ENCODE results near the gene HEATR3. TPM values are rescaled to one million over a fixed set of nuclear protein-coding genes. Genes with fewer than 3 reads are reported as not detected.

HEATR3 gene
- total RNA-seq, 4 donors from 2014 or later = 13.7 to 31.2 (median 16.4) TPM

- no peaks in the 10 kb centered on the region for H3K27me3 ChIP-seq
- intact Hi-C loops (cut with DNase I) = no loop called here
- 79 to 83% methylated on average over 2 of the region's 2 CpGs for WGBS, 2 donors
- H3K4me3 ChIP-seq = no peak overlapping the region
- peaks cover 0 to 61% (median 4%) of the 10 kb centered on the region in 3 donors for H3K36me3 ChIP-seq
- H3K27ac ChIP-seq = no peak overlapping the region
- H3K9me3 ChIP-seq = no peaks in the 10 kb centered on the region
- no peak for DNase-seq
- H3K4me1 ChIP-seq = peaks cover 13 to 26% (median 16%) of the 10 kb centered on the region in 3 donors
- no peak for TF ChIP-seq POLR2A (IDR thresholded peaks at IDR 0.05)
- no peak for TF ChIP-seq CTCF (IDR thresholded peaks at IDR 0.05)
Observed at GRCh38 chr16:50071075-50071671, 5.4 kb downstream of the HEATR3 start.

- Histone ChIP-seq H3K4me1 (peaks cover 2 to 11% (median 5%) of the 10 kb centered on the region in 3 donors), H3K27ac (no peak overlapping the region), H3K9me3 (no peaks in the 10 kb centered on the region), H3K27me3 (no peaks in the 10 kb centered on the region), H3K4me3 (no peak overlapping the region), H3K36me3 (peaks cover 4 to 77% (median 5%) of the 10 kb centered on the region in 3 donors)
- no peak for TF ChIP-seq CTCF (IDR thresholded peaks at IDR 0.05)
- intact Hi-C loops (cut with DNase I) = no loop called here
- WGBS, 2 donors = 86 to 90% methylated on average over 5 of the region's 5 CpGs
- no peak for DNase-seq
Observed at GRCh38 chr16:50072730-50073129, 7.0 kb downstream of the HEATR3 start.

GRCh38 chr16:50079397-50080140, 13.8 kb downstream of the HEATR3 start:
- Histone ChIP-seq H3K4me1 (no peaks in the 10 kb centered on the region), H3K27me3 (no peaks in the 10 kb centered on the region), H3K4me3 (no peak overlapping the region), H3K9me3 (no peaks in the 10 kb centered on the region), H3K27ac (no peak overlapping the region), H3K36me3 (peaks cover 7 to 98% (median 10%) of the 10 kb centered on the region in 3 donors)
- DNase-seq = no peak
- intact Hi-C loops (cut with DNase I) = no loop called here
- TF ChIP-seq POLR2A (IDR thresholded peaks at IDR 0.05) = no peak
- TF ChIP-seq CTCF (IDR thresholded peaks at IDR 0.05) = no peak
- WGBS, 2 donors = 53 to 55% methylated on average over 9 of the region's 9 CpGs

- Histone ChIP-seq H3K27ac (no peak overlapping the region), H3K4me3 (no peak overlapping the region), H3K4me1 (no peaks in the 10 kb centered on the region), H3K27me3 (no peaks in the 10 kb centered on the region), H3K36me3 (peaks cover 7 to 99% (median 18%) of the 10 kb centered on the region in 3 donors), H3K9me3 (no peaks in the 10 kb centered on the region)
- 88% methylated on average over 7 of the region's 7 CpGs for WGBS, 2 donors
- no peak for DNase-seq
- TF ChIP-seq POLR2A (IDR thresholded peaks at IDR 0.05) (no peak), CTCF (IDR thresholded peaks at IDR 0.05) (no peak)
- intact Hi-C loops (cut with DNase I) = no loop called here
Observed at GRCh38 chr16:50081428-50082018, 15.8 kb downstream of the HEATR3 start.

- DNase-seq = no peak
- intact Hi-C loops (cut with DNase I) = no loop called here
- 89 to 92% methylated on average over 8 of the region's 8 CpGs for WGBS, 2 donors
- H3K9me3 ChIP-seq = no peaks in the 10 kb centered on the region
- H3K36me3 ChIP-seq = peaks cover 7 to 99% (median 16%) of the 10 kb centered on the region in 3 donors
- H3K4me1 ChIP-seq = no peaks in the 10 kb centered on the region
- TF ChIP-seq POLR2A (IDR thresholded peaks at IDR 0.05) = no peak
- TF ChIP-seq CTCF (IDR thresholded peaks at IDR 0.05) = no peak
- H3K4me3 ChIP-seq = no peak overlapping the region
- no peak overlapping the region for H3K27ac ChIP-seq
- no peaks in the 10 kb centered on the region for H3K27me3 ChIP-seq
Observed at GRCh38 chr16:50083996-50084395, 18.2 kb downstream of the HEATR3 start.

Measured in esophagus squamous epithelium (tissue), 5 donors.